Activated T-cell treated with anti-CD3 and anti-CD28 coated beads for 1 hour (primary cell): Measurements from ENCODE around the gene MARCHF7.
"Not testable (repeated sequence)": the region's sequence is repeated elsewhere in the genome, so short reads cannot be mapped to it uniquely, and the experiment has no call there.

ENCODE experiments used
- DNase-seq: peaks from one replicate; pipeline ENCODE4 v3.0.0-alpha.2; 2020; ENCODE audit warnings: low read depth

MARCHF7 gene, protein sequence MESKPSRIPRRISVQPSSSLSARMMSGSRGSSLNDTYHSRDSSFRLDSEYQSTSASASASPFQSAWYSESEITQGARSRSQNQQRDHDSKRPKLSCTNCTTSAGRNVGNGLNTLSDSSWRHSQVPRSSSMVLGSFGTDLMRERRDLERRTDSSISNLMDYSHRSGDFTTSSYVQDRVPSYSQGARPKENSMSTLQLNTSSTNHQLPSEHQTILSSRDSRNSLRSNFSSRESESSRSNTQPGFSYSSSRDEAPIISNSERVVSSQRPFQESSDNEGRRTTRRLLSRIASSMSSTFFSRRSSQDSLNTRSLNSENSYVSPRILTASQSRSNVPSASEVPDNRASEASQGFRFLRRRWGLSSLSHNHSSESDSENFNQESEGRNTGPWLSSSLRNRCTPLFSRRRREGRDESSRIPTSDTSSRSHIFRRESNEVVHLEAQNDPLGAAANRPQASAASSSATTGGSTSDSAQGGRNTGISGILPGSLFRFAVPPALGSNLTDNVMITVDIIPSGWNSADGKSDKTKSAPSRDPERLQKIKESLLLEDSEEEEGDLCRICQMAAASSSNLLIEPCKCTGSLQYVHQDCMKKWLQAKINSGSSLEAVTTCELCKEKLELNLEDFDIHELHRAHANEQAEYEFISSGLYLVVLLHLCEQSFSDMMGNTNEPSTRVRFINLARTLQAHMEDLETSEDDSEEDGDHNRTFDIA

DNA sequence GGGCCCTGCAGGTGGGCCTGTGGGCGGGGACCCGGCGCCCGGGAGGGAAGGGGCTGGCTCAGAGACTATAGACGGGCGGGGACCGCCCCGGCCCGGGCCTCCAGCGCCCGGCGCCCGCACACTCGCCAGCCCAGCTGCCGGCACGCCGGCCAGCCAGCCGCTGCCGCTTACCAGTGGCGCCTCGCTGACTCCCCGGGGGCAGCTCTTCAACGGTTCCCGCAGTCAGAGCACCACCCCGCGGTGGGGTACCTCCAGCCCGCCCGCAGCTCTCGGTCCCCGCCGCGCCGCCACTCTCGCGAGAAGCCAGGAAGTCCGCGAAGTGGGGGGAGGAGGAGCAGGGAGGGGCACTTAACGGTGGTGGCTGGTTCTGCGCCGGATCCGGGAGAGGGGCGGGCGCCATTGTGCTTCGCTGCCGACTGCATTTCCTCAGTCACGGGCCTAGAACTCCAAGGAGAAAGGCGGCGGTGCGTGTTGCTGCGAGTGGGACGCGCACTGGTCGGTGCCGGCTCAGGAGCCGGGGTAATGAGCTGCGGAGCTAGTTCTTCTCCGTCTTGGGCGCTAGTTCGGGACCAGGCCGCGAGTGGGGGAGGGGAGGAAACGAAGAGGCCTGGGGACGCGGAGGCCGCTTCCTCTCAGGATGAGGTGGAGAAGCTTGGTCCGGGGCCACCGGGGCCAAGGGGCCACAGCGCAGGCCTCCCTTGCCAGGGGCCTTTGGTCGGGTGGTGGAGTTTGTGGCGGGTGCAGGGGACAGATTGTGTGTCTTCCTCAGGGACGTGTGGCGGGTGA is at the start of gene MARCHF7:
TSS of gene MARCHF7 (plus strand) at position 364 of the 786 bp plus-strand sequence. CDS start 16,517 bp downstream, outside the sequence.
- peak; percentile 96 for DNase-seq

GRCh38 chr2:159667423-159667822 is 44.9 kb upstream of the MARCHF7 start:
- not testable (repeated sequence) for DNase-seq

DNA sequence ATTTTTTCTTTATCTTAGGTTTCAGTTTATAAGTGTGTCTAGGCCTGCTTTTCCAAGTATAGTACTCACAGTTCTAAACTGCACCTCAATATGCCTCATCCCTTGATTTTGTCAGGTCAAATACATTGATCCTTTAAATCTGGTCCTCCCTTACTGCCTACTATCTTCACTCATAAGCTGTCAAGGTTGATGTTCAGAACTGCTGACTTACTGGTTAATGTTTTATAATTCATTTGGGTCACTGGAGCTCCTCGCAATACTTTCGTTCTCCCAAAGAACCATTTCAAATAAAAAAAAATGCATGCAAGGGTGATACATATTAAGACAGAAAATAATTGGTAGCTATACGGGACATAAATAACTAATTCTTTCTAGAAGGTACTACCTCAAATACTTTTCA is 41.3 kb upstream of the MARCHF7 start:
- DNase-seq = no peak

GRCh38 chr2:159677654-159678053 is 34.7 kb upstream of the MARCHF7 start:
- no peak for DNase-seq

DNA sequence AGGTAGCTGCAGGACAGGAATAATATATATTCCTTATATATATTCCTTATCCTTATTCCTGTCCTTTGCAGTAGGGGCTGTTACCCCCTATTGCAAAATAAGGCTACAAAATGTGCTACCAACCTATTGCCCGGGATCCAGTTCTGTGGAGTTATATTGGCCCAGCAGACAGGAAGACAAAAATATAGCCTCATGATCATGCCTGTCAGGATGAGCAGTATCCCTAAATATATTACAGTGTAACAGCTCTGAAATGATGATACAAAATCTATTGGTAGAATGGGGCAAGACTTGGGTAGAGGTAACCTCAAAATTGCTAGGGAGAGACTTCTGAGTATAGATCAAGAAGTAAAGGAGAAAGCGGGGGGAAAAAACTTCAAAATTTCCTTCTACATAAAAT is 31.6 kb upstream of the MARCHF7 start:
- DNase-seq = no peak

GRCh38 chr2:159683817-159684216 is 28.5 kb upstream of the MARCHF7 start:
- DNase-seq = no peak

DNA sequence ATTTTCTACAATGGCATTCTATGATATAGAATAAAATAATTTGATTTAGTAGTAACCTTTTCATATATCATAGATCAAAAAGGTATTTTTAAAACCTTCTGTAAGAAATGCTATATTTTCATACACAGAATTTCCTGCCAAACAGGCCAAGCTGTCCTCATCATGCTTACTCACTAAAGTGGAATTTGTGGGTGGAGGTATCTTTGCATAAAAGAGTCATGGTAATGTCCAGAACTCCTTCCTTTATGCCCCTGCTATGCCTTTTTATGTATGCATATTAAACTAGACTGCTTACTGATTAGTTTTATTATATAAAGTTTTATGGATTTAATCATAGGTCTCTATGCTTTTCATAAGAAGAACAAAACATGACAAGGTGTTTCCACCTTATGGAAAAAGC is 27.5 kb upstream of the MARCHF7 start:
- no peak for DNase-seq

DNA sequence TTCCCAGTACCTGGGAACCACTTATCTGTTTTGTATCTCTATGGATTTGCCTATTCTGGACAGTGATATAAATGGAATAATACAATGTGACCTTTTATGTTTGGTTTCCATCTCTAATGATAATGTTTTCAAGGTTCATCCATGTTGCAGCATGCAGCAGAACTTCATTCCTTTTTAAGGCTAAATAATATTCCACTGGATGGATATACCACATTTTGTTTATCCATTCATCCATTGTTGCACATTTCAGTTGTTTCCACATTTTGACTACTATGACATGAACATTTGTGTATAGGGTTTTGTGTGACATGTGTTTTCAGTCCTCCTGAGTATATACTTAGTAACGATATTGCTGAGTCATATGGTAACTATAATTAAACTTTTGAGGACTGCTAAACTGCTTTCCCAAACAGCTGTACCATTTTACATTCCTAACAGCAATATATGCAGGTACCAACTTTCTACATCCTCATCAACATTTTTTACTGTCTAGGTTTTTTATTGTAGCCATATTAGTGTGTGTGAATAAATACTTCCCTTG is 17.7 kb upstream of the MARCHF7 start:
- no peak for DNase-seq

DNA sequence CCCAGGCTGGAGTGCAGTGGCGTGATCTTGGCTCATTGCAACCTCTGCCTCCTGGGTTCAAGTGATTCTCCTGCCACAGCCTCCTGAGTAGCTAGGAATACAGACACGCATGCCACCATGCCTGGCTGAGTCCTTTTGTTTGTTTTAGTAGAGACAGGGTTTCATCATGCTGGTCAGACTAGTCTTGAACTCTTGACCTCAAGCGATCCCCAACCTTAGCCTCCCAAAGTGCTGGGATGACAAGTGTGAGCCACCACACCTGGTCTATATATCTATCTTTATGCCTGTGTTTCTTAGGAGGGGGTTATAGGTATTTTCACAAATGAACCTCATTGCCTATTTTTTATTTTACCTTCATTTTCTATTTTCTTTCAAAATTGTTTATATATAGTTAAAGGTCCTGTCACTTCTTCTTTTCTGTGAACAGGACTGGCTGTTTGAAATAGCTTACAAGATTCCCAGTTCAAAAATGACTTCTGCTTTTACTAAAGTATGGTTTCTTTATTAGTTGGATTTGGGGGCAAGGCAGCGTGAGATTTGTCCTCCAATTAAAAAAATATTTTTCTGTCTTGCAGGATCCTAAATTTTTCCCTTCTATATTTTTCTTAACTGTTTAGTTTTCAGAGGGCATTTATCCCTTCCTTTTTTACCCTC is 16.4 kb upstream of the MARCHF7 start:
- no peak for DNase-seq

DNA sequence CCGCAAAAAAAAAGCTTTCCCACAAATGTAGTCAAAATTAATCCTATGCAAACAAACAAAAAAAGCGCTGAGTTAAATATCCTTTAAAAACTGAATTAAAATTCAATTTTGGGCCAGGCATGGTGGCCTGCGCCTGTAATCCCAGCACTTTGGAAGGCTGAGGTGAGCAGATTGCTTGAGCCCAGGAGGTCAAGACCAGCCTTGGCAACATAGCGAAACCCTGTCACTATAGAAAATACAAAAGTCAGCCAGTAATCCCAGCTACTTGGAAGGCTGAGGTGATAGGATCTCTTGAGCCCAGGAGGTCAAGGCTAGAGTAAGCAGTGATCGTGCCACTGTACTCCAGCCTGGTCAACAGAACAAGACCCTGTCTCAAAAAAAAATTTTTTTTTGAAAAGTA is 8.8 kb upstream of the MARCHF7 start:
- DNase-seq = no peak

DNA sequence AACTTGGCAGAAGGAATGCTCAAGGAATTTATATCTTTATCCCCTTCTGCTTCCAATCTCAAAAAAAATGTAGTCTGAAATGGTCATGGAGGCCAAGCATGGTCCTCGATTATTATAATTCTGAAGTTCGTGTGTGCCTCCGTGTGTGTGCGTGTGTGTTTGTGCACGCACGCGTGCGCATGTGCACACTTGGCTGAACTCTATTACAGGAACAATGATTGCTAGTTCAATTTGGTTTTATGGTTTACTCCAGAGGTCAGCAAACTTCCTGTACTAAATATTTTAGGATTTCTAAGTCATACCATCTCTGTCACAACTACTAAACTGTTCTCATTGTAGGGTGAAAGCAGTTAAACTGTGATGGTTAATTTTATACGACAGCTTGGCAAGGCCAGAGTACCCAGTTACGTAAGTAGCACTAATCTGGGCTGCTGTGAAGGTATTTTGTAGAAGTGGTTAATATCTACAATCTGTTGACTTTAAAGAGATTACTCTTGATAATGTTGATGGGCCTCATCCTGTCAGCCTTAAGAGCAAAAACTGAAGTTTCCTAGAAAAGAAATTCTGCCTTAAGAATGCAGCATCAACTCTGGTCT is 5.8 kb upstream of the MARCHF7 start:
- DNase-seq = no peak

- no peak for DNase-seq
Observed at GRCh38 chr2:159708066-159708760, 4.1 kb upstream of the MARCHF7 start.

DNA sequence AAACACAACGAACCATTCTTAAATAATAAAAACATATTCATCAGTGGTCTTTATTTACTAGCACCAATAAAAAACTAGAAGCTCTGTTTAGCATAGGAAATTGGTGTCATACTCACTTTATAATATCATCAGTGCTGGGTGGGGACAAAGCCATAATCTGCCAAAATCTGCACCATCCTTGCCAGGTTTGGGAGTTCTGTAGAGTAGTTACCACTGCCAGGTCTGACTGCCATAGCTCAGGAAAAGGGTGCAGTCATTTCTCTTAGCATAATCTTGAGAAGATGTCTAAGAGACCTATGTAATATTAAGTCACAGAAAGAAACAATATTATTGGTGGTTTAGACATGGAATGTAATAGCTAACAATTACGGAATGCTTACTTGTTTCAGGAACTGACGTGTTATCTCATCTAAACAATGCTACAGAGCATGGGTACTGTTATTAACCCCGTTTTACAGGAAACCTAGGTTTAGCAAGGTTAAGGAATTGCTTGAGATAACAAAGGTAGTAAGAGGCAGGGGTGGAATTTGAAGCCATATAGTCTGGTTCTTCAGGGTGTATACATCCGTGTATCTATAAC is 1.6 kb upstream of the MARCHF7 start:
- DNase-seq = no peak

GRCh38 chr2:159711562-159712142 is 654 bp upstream of the MARCHF7 start:
- no peak for DNase-seq

- no peak for DNase-seq
Observed at GRCh38 chr2:159712929-159713420, 669 bp downstream of the MARCHF7 start.

- no peak for DNase-seq
Observed at GRCh38 chr2:159713631-159714246, 1.4 kb downstream of the MARCHF7 start.

DNA sequence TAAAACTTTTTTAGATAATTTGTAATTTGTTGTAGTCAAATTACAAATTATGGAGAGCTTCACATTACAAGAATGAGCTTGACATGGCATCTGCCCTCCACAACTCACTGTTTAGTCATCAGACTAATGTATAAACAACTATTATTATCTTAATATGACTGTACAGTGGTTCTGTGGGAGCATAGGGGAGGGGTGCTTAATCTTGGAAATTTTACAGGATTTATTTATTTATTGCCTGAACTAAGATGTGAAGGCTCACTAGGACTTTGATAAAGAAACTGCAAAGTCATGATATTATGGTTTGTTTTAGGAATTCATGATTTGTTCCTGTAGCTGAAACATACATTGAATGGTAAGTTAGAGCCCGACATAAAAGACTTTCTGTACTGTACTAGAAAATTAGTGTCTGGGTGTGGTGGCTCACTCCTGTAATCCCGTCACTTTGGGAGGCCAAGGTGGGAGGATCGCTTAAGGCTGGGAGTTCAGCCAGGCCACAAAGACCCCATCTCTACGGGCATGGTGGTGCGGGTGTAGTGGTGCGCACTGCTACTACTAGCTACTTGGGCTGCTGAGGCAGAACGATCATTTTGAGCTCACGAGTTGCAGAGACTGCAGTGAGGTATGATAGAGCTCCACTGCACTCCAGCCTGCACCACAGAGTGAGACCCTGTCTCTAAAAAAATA is 2.1 kb downstream of the MARCHF7 start:
- DNase-seq = no peak

DNA sequence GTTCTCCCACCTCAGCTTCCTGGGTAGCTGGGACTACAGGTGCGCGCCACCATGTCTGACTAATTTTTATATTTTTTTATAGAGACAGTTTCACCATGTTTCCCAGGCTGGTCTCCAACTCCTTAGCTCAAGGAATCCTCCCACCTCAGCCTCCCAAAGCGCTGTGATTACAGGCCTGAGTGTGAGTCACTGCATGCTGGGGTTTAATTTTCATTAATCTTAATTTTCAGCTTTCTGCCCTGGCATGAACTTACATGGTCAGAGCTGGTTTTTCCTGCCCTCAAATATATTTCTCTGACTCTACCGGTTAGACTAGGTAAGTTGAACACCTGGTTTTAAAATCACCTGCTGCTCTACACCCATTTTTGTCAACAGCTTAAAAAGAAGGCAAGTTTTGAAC is 3.1 kb downstream of the MARCHF7 start:
- no peak for DNase-seq

GRCh38 chr2:159716409-159716808 is 4.1 kb downstream of the MARCHF7 start:
- DNase-seq = not testable (repeated sequence)
